NCI-H774 (cell line): ENCODE results near the gene GLB1L3.
"Not testable (repeated sequence)": the region's sequence is repeated elsewhere in the genome, so short reads cannot be mapped to it uniquely, and the experiment has no call there.

Source experiments
- DNase-seq: peaks from one replicate; lab custom pipeline; 2025; lab: John Stamatoyannopoulos, UW

GLB1L3 gene

DNA sequence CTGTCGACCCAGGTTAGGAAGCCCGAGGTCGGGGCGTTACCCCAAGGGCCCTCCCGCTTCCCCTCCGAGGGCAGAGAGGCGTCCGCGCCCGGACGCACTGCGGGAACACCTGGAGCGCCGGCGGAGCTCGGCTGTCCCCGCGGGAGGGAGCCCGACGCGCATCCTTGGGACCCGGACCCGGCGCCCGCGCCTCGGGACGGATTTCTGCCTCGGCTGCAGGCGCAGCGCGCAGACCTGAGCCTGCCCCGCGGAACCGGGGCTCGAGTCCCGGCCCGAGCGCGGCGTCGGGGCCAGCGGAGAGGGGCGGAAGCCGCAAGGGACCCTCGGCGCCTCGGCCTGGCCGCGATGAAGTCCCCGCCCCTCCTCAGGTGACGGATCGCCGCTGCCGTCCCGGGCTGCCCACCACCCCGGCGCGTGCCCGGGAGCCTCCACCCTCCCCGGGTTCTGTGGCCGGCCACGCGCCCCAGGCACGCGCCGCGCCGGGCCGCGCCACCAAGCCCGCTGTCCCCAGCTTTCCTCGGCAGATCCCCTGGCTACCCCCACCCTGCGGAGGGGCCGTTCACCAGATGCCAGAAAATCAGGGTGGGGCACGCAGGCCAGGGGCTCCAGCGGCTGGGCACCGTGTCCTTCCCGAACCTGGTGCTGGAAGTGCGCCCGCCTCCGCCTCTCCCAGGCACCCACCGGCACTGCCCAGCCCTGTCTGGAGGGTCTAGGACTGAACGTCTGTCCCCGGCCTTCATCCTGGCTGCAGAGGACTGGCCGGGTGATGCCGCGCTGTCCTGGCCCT, 410 bp downstream of the GLB1L3 start:
- no peak for DNase-seq

DNA sequence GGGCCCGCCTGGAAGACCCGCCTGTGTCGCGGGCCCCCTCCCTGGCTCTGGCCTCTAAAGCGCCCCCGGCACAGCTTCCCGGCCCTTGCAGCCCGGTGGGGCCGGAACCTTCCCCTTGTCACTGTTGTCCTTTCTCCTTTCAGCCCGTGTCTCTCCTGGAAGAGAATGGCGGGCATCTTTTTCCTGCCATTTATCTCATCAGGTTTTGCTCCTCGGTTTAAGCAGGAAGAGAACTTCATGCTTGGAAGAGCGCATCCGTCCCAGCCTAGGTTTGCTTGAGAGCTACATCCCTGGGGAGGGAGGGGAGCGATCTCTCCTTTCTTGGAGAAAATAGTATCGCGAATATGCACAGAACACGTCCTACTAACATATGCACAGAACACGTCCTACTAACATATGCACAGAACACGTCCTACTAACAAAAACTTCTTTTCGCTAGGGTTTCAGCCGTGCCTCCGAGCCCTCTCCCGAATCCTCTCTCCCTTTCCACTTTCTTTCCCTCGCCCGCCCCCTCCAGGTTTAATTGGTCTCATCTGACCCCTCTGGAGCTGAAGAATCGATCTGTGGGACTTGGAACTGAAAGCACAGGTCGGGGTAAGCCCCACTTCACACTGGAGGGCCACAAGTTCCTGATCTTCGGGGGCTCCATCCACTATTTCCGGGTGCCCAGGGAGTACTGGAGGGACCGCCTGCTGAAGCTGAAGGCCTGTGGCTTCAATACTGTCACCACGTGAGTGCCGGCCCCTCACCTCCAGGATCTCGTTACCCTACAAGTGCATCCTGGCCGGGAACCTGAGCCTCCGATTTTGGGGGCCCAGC, 1.2 kb downstream of the GLB1L3 start:
- DNase-seq, result no peak

DNA sequence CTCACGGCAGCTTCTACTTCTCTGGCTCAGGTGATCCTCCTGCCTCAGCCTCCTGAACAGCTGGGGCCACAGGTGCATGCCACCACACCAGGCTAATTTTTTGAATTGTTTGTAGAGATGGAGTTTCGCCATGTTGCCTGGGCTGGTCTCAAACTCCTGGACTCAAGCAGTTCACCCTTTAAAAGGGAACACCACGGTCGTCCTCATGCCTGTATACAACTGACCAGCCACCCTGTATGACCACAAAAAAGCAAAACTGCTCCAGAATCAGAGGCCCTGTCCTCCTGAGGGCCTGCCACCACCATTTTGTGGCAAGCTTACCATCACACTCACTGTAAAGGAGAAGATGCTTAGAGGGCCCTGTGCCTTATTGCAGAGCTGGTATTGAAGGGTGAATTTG, 2.2 kb downstream of the GLB1L3 start:
- no peak for DNase-seq

DNA sequence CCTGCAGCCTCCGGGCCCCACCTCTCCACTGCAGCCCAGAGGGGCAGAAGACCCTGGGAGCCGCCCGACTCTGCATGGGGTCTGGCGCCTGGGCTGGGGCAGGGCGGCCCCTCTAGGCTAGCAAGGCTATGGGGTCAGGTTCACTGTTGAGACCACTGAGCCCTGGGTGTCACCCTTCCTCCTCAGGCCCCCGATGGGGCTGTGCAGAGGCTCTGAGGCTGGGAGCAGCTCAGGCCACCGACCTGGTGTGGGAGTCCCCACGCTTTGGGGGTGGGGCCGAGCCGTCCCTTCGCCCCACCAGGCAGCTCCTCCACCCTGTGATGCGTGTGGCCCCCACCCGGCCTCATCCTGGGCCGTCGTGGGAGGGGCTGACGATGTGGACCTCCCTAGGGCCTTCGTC, 5.5 kb downstream of the GLB1L3 start:
- DNase-seq, result not testable (repeated sequence)

DNA sequence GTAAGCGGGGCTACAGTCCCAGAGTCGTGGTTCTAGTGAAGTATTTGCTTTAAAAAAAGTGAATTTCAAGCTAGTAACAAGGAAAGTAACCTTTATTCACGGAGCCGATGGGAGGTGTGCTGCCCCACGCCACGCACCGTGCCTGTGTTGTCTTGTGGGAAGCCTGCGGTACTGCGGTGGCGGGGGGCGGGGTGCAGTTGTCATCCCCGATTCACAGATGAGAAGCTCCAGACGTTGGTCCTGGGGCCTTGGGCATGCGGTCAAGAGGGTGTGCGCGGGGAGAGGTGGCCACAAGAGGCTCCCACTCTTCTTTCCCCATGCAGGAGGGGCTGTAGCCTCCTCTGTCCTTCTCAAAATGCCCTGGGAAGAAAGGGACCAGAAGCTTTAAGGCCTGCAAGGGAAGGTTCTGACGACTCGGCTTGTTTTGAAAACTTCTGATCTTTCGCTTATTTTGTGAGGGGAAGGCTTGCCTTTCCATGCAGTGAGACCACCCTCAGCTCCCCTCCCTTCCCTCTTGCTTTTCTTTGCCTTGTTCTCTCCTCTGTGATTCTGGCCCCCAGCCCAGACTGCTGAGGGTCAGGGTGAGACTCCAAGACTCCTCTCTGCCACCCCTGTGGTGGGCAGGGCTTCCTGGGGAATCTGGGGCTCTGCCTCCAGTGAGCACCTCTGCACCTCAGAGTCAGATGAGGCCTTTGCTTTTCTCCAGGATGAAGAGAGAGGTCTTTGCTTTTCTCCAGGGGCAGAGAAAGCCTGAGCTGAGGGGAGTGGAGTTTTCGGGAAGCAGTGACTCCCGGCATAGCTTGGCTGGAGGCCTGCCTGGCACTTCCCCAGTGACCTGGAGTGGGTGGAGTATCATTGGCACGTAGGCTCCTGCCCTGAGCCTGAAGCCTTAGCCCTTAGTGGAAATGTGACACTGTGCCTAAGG, 6.2 kb downstream of the GLB1L3 start:
- DNase-seq, result no peak

DNA sequence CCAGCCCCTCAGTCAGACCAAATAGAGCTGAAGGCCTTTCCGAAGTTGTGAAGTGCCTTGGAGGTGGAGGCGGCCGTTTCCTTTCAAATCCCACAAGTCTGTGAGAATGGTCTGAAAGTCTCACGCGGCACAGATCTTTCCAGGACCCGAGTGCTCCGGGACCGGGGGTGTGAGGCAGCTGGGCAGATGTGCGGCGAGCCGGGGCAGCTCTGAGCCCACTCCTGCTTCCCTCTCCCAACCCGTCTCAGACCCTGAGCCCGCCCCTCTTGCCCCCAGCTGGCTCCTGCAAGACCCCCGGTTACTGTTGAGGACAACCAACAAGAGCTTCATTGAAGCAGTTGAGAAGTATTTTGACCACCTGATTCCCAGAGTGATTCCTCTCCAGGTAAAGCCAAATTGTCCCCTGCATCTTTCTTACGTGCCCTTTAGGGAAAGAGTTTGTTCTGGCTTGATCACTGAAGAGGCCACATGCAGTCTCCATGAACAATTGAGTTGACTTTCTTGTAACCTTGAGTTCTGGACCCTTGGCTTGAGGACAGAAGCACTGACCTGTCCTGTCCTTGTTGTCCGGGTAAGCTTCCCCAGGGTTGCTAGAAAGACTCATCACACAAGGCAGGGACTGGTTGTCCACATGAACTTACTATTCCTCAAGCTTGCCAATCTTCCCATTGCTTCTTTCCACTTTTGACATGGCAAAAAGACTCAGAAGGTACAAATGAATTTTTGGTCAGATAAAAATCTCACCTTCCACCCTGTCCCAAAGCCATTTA, 7.5 kb downstream of the GLB1L3 start:
- DNase-seq, result no peak

DNA sequence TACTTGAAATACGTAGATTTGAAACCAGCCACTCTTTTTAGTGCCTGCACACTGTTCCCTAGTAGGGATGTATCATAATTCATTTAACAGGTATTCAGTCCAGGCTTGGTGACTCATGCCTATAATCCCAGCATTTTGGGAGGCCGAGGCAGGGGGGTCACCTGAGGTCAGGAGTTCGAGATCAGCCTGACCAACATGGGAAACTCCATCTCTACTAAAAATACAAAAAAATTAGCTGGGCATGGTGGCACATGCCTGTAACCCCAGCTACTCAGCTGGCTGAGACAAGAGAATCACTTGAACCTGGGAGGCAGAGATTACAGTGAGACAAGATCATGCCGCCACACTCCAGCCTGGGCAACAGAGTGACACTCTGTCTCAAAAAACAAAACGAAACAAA, 8.2 kb downstream of the GLB1L3 start:
- not testable (repeated sequence) for DNase-seq

DNA sequence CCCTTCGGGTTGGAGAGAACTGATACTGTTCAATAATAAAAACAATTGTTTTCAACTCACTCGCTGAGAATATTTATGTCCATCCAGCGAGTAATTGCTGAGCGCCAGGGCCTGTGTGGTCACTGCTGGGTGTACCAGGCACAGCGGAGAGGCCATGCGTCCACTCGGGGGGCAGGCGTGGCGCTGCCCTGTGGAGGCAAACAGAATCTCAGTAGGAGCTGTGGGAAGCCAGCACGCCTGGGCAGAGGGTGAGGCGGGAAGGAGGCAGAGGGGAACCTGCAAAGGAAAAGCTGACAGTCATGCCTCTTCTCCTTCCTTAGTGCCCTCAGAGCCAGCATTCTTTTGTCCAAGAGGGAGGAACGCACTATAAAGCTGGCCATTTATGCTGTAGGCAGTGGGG, 11.4 kb downstream of the GLB1L3 start:
- DNase-seq, result no peak

DNA sequence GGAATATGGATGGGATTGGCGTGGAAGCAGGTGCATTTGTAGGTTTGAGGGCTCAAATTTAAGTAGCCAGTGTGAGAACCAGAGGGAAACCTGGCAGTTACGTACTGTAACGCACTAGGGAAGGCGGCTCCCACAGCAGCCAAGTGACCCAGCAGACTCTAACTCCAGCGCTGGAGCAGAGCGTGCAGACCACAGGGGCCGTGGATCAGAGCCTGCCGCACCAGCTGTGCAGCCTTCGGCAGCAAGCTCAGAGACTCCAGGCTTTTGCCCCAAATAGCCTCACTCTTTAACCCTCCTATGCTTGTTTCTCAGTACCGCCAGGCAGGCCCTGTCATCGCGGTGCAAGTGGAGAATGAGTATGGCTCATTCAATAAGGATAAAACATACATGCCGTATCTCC, 12.3 kb downstream of the GLB1L3 start:
- DNase-seq, result no peak

DNA sequence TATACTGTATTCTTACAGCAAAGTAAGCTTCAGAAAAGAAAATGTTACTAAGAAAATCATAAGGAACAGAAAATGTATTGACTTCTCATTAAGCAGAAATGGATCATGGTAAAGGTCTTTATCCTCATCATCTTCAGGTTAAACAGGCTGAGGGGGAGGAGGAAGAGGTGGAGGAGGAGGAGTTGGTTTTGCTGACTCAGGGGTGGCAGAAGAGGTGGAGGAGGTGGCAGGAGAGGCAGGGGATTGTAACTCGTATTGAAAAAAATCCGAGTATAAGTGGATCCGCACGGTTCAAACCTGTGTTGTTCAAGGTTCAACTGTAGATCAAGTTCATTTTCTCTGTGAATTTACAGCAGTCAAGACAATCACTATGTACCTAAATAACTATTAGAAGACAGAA, 13.0 kb downstream of the GLB1L3 start:
- DNase-seq, result no peak

DNA sequence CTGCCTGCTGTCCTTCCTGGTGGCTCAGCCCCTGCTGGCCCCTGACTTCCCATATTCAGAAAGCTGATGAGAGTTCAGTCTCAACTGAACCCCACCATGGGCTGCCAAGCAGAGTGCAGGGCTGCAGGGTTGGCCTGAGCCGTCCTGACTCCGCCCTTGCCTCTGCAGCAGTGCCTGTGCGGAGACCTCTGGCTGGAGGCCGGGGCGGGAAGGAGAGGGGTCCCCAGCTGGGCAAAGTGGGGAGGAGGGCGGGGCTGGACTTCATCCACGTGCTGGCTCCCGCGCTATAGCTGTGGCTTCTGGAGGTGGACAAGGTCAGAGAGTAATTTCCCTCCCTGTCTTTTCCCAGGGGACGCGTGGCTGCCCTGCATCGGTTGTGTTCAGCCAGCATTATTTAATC, 13.6 kb downstream of the GLB1L3 start:
- no peak for DNase-seq

DNA sequence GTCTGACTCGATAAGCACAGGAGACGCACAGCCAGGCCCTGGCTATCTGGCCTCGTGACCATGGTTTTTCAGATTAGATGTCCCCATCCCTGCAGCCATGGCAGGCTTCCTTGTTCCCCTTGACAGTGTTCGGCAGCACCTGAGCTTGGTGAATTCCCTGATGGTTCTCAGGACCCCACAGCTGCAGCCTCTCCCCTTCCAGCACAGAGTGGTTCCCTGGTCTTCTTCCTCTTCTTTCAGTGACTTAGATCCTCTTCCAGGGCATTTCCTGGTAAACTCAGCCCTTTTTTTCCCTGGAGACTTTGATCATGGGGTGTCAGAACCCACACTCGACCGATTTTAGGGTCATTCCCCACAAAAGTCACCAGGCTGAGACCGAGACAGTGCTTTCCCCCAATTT, 14.5 kb downstream of the GLB1L3 start:
- no peak for DNase-seq

DNA sequence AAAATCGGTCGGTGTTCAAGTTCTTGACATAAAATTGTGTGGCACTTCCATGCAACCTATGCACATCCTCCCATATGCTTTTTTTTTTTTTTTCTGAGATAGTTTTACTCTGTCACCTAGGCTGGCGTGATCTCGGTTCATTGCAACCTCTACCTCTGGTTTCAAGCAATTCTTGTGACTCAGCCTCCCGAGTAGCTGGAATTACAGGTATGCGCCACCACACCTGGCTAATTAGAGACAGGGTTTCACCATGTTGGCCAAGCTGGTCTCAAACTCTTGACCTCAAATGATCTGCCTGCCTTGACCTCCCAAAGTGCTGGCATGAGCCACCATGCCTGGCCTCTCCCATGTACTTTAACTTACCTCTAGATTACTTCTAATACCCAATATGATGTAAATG, 15.0 kb downstream of the GLB1L3 start:
- no peak for DNase-seq

DNA sequence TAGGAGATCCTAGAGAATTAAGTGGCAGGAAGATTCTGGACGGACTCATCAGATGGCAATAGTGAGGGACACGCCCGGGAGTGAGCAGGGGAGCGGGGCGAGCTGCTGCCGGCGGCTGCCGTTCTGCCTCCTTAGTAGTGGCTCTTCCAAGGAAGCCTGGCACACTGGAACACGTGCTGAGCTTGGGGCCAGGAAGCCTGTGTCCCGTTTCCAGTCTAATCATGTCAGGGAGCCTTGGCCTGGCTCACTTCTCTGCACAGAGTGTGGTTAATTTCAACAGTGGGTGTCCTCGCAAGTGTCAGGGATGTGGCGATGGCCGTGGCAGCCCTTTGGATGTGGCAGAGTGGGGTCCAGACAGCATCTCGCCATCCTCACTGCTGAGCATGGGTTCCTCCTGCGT, 16.5 kb downstream of the GLB1L3 start:
- no peak for DNase-seq

DNA sequence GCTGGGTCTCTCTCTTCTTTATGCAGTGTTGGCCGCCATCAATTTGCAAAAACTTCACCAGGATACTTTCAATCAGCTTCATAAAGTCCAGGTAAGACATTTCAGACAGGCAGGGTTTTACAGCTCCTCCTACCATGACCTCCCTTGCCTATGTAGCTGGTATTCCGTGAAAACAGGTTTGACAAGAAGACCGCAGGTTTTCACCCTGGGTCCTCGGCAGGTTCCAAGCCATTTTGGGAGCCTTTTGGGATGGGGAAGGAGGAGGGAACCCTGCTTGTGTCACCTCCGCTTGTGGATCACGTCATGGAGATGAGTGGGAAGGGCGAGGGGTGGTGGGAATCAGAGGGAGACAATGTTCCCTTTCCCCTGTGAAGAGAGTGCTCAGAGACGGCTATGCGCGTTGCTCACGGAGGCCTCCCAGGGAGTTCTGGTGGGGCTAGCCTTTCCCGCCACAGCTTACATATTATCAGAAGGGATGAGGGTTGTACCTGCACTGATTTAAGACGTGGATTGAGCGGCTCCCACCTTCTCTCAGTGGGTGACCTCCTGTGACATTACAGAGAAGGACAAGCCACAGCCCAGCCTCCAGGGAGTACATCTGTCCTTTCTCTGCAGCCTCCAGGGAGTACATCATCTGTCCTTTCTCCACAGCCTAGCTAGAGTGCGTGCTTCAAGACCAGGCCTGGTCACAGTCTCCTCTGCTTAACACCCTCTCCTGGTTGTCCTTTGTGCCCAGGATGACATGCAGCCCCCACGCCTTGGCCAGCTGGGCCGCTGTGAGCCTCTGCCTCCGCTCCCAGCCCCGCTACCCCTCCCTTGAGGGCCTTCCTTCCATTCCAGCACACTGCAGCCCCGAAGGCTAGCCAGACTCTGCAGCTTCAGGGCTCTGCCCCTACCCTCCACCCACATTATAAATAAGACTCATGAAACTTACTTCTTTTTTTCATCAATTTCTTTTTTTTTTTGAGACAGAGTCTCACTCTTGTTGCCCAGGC, 17.2 kb downstream of the GLB1L3 start:
- DNase-seq, result no peak

DNA sequence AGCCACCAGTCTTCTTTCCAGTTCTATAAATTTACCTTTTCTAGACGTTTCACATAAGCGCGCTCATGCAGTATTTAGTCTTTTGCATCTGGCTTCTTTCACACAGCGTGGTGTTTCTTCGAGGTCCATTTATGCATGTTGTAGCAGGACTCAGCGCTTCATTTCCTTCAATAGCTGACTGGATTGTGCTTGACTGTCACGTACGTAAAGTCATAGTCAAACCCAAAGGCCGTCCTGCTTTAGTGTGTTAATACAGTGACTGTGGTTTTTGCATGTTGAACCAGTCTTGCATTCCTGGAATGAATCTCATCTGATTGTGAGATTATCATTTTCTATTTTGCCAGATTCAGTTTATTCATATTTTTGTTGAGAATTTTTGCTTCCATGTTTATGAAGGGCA, 18.5 kb downstream of the GLB1L3 start:
- no peak for DNase-seq

DNA sequence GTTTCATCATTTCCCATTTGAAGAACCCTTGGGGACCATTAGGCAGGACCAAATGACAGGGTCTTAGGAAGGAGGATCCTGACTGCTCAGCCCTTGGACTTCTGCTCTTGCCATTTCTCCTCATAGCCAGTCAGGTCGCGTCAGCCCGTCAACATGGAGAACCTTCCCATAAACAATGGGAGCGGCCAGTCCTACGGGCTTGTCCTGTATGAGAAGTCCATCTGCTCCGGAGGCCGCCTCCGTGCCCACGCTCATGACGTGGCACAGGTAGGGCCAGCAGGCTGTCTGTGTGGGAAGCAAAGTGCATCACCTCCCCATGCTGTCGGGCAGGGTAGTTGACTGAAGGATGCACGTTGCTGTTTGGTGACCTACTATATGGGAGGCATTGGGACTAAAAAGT, 36.0 kb downstream of the GLB1L3 start:
- DNase-seq, result no peak

DNA sequence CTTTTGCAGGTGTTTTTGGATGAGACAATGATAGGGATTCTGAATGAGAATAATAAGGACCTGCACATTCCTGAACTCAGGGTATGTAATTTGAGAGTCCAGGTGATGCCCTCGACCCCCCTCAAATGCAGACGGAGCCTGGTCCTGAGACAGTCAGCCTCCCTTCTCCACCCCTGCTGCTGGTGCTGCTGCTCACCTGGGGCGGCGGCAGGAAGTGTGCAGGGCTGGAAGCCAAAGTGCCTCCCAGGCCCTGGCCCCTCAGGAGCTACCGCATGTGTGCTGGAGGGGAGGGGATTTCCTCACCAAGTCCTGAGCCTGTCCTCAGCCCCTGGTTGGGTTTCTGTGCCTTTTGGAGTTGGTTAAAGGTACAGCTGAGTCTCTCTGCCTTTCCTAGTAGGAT, 36.6 kb downstream of the GLB1L3 start:
- no peak for DNase-seq

DNA sequence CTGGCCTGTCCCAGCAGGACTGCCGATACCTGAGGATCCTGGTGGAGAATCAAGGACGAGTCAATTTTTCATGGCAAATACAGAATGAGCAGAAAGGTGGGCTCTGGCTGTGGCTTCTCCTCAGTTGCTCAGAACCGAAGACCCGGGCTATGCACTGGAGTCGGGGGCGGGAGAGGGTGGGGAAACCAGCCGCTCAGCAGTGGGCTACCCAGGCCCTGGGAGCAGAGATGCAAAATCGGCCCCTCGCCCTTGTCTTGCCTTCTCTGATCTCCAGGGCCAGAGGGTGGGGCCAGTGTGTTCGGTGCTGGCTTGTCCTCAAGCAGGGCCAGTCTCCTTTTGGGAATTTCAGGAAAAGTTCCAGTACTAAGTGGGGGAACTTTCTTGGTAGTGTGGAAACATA, 37.2 kb downstream of the GLB1L3 start:
- no peak for DNase-seq

DNA sequence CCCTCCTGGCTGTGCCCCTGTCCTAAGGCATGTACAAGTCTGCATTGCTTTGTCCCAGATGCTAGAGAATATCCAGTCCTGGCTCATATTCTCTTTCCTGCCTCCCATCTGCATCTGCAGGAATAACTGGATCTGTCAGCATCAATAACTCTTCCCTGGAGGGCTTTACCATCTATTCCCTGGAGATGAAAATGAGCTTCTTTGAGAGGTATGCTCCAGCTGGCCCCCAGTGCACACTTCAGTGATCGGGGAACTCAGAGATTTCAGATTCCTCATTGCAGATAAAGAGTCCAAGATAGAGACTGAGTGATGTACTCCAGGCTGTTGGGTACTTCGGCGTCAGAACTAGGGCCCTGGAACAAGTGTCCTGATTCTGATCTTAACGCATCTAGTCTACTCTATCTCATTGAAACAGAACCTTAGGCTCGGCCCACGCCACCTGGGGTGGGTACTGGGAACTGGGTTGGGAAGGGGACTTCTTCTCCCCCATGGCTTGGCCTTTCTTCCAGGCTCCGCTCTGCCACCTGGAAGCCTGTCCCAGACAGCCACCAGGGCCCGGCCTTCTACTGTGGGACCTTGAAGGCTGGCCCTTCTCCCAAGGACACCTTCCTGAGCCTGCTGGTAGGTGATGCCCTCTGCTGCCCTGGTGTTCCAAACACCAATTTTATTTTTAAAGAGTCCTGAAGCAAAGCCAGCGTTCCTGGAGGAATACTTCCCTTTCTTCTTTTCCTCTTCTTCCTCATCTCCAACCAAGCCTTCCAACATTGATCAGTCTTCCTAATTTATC, 37.8 kb downstream of the GLB1L3 start:
- DNase-seq, result no peak
